GM20000 (cell line): Measurements from ENCODE around the gene NANP.

Source experiments
- DNase-seq: peaks from one replicate; pipeline ENCODE4 v3.0.0; 2012; ENCODE audit warnings: low spot score
- CTCF ChIP-seq: IDR thresholded peaks from 2 replicates; pipeline ENCODE4 v1.5.1; 2012; ENCODE audit warnings: mild to moderate bottlenecking, control low read depth; ENCODE audit errors: extremely low read depth, missing control alignments

NANP gene

DNA sequence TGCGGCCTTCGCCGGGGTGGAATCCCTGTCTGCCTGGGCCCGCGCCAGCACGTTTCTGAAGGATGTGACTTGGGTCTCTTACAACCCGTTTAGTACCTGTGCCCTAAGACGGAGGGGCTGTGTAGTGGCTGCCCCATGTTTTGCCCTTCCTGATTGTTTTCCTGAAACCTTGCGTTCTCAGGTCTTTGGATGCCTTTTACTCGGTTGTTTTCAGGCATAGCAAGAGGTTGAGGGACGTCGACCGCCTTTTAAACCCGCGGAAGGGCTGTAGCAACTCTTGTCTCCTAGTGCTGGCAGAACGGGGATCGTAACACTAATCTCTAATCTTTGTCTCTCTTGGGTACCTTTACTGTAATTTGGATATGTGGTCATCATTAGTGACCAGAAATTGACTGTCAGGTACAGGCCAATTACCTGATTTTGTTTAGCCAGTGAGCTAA is 706 bp upstream of the NANP start:
- no peak for DNase-seq
- no peak for TF ChIP-seq CTCF

- no peak for DNase-seq
- TF ChIP-seq CTCF, result no peak
Measured at GRCh38 chr20:25623225-25623735, 534 bp downstream of the NANP start.

DNA sequence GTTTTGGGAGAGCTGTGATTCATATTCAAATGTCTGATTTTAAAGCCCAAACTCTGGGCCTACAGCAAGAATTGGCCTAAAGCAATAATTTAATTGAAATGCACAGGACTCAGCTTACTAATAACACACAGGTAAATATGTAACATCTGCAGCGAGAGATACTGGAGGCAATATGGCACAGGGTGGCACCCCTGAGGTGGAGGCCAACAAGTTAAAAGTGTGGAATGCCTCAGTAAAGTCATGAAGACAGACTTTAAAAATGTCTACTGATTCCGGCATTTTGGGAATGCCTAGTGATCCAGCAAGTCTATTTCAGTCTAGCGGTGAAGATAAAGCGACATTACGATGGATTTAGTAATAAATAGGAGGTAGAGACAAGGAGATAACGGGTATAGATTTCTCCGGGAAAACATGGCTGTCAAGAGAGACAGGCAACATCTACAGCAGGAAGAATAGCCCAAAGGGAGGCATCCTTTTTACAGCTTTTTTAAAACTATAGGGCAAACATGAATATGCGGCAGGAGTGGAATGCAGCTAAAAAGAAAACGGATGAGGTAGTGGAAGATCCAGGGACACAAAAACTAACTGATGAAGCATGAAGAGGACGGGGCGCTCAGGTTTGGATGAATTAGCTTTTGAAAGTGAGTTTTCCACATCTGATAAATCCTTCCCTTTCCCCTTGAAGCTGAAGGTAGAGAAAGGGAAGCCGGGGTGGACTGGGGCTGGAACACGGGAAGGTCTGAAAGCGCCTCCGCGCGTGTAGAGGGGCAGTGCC is 1.2 kb downstream of the NANP start:
- DNase-seq, result no peak
- TF ChIP-seq CTCF, result no peak

DNA sequence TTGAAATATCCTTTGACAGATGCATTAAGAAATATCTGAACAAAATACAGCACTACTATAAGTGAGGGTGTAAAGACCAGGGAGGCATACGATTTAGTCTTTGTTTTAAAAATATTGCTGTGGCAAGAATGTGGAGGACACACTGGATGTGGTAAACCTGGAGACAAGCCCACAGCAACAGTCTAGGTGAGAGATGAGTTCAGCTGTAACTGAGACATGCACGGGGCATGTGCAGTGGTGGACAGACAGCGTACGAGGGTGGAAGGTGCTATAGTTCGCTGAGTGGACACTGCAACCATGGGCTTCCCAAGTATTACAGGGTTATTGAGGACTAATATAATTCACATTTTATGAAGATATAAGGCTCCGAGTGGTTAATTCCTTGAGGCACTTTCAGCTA is 1.8 kb downstream of the NANP start:
- DNase-seq, result no peak
- TF ChIP-seq CTCF, result no peak

DNA sequence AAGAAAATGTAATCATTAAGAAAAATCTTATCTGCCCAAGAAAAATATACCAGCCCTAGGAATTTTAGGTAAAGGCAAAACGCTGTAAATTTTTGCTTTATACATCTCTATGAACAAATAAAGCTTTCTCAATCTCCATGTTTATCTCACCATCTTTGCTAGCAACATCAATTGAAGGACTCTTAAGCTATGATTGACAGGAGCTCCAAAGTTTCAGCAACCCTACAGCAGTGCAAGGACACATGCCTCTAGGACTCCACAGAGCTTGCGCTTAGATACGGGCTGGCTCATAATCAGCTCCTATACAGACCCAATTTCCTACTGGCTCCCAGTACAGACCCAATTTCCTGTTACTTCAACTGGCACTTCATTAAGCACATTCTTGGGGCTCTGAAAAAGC is 4.3 kb downstream of the NANP start:
- no peak for TF ChIP-seq CTCF

DNA sequence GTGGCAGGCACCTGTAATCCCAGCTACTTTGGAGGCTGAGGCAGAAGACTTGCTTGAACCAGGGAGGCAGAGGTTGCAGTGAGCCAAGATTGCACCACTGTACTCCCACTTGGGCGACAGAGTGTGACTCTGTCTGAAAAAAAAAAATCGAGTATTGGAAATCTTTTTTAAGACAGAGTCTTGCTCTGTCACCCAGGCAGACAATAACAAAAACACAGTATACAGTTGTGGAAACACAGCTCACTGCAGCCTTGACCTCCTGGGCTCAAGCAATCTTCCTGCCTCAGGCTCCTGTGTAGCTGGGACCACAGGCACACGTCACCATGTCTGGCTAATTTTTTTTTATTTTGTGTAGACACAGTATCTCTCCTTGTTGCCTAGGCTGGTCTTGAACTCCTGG is 15.0 kb downstream of the NANP start:
- no peak for DNase-seq
- no peak for TF ChIP-seq CTCF

More for the DNA sequence above, 4.3 kb downstream of the NANP start:
- DNase-seq, result no peak

- no peak for TF ChIP-seq CTCF
- DNase-seq, result no peak
Measured at GRCh38 chr20:25606094-25606695, 17.6 kb downstream of the NANP start.
